LoVo (cell line): ENCODE data around the gene FGD5.
"Not testable (repeated sequence)": the region's sequence is repeated elsewhere in the genome, so short reads cannot be mapped to it uniquely, and the experiment has no call there.

Source experiments
- DNase-seq: peaks from one replicate; pipeline ENCODE4 v3.0.0-alpha.2; 2016; ENCODE audit warnings: low spot score

Gene FGD5

GRCh38 chr3:14879211-14879874, 60.6 kb downstream of the FGD5 start:
- DNase-seq, result peak; percentile 6

GRCh38 chr3:14880447-14881106, 61.8 kb downstream of the FGD5 start:
- DNase-seq, result no peak

DNA sequence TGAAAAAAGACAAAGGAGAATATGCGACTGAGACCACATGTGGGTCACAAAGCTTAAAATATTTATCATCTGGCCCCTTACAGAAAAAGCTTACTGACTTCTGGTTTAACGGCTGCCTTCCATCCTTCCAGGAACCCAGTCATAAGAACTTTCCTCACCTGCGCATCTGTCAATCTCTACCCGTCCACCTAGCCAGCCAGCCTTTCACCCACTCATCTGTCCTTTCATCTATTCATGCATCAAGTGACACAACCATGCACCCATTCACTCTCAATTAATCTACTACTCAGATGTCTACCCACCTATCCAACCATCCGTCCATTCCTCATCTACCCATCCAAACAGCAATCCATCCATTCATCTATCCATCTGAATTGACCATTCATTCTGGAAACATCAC, 64.5 kb downstream of the FGD5 start:
- DNase-seq, result no peak

DNA sequence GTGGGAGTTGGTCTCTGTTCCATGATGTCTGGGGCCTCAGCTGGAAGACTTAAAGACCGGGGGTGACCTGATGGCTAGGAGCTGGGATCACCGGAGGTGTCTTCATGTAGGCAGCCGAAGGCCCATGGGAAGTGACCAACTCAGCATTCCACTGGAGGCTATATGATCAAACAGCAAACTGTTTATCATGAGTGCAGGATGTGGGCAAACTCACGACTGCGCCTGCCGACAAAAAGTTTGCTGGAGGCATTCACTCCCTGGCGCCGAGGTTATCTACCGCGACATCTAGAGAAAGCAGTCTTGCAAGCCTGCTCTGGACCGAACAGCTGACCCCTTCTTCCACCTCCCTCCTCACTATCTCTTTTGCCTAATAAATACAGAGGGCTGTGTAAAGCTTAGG, 65.9 kb downstream of the FGD5 start:
- DNase-seq, result no peak

- no peak for DNase-seq
These were observed 66.5 kb downstream of the FGD5 start for GRCh38 chr3:14885307-14885706.

GRCh38 chr3:14886101-14886500, 67.3 kb downstream of the FGD5 start:
- no peak for DNase-seq

DNA sequence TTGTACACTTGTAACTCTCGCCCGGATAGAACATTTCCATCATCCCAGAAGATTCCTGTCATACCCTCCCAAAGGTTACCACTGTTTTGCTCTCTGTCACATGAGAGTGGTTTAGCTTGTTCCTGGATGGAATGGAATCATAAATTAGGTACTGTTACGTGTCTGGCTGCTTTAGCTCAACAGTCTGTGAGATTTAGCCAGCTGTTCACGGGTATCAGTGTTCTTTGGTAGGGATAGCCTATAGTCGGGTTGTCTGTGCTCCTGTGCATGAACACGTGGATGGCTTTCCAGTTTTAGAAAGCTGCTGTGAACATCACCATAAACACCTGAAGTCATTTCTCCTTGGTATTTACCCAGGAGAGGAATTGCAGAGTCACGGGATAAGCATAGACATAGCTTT, 70.4 kb downstream of the FGD5 start:
- DNase-seq, result no peak

- no peak for DNase-seq
These were observed 71.2 kb downstream of the FGD5 start for GRCh38 chr3:14889943-14890342.

DNA sequence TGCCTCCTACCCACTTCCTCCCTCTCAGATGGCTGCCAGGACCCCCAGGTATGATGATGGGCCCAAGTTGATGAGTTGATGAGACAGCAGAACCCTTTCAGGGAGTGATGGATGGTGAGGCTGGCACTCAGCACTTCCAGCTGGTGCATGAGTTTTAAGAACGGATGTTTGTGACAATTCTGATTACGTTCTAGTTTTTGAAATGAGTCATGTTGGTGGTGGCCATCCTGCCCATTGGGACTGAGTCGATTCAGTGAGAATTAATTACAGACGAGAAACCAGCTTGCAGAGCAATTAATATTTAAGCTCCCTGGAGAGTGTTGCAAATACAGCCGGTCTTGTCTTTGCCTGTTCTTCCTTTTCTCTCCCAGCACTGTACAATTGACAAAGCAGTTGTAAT, 71.7 kb downstream of the FGD5 start:
- DNase-seq, result no peak

DNA sequence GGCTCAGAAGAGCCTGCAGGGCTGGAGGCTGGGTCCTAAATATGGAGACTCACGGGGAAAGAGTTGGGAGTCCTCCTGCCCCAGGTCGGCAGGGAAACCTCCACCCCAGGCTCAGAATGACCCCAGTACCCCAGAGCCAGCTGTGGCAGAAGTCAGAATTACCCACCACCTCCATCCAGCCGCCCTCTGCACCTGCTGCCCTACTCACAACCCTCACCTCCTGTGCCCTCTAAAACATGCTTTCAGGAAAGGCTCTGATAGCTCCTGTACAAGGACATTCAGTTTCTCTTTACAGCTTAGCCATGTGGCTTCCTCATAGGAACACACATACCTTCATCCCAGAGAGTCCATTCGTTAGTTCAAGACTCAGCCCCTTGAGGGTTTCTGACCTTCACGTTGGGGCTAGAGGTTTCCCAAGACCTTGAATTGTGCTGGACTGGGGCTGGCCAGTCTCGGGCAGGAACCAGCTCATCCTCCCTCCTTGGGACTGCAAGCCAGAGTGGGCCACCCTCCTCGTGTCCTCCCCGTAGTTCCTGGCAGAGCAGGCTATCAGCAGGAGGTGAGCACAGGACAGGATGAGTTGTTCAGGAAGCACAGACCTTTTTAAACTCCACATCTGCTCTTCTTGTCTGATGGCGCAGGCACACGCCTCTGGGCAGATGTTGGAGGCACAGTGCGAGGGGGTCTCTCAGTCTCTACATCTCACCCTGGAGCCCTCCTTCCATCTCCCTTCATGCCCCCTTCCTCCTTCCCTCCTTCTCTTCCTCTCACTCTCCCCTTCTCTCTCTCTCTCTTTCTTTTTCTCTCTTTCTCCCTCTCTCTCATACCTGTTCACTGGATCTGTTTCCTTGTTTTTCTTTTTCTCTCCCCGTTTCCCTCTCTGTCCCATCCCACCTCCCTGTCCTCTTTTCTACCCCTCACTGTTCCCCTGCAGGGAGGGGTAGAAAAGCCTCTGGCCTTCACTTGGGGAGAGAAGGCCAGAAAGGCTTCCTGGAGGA, 72.7 kb downstream of the FGD5 start:
- no peak for DNase-seq

DNA sequence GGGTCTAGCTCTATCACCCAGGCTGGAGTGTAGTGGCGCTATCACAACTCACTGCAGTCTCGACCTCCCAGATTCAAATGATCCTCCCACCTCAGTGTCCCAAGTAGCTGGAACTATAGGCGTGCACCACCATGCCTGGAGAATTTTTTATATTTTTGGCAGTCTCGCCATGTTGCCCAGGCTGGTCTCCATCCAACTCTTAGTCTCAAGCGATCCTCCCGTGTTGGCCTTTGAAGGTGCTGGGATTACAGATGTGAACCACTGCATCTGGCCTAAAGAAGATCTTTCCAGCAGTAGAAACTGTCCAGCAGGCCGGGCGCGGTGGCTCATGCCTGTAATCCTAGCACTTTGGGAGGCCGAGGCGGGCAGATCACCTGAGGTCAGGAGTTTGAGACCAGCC, 73.5 kb downstream of the FGD5 start:
- no peak for DNase-seq

DNA sequence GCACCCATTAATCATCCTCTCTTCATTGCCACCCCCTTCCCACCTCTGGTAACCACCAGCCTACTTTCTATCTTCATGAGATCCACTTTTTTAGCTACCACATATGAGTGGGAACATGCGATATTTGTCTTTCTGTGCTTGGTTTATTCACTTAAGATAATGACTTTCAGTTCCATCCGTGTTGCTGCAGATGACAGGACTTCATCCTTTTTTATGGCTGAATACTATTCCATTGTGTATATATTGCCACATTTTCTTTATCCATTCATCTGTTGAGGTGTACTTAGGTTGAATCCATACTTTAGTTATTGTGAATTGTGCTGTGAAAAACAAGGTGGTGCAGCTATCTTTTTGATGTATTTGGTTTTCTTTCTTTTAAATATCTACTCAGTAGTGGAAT, 75.3 kb downstream of the FGD5 start:
- DNase-seq, result no peak

- DNase-seq, result no peak
These were observed 78.5 kb downstream of the FGD5 start for GRCh38 chr3:14897266-14897665.

- DNase-seq, result no peak
These were observed 80.2 kb downstream of the FGD5 start for GRCh38 chr3:14898929-14899328.

DNA sequence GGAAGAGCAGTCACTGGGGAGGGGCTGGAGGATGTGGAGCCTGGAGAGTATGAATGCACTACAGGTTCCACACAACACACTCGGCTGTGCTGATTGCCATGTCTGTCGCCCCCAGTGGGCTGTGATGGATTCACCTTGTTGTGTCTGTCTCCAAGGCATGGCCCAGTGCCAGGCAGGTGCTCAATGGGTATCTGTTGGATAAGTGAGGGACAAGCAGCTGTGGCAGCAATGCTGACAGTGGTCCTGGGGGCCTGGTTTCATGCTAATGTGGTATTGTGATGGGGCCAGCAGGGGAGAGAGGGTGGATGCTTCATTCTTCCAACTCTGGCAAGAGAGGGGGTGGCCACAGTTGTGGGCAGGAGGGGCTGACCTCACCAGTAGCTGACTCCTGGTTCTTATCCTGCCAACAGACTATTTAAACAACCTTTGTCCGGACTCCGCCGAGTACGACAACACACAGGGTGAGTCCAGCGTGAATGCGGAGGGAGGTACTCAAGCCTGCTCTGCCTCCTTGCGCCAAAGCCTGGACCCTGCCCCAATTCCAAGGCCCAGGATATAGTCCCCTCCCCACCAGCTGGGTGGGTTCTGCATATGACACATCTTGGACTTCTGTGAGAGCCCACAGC, 81.3 kb downstream of the FGD5 start:
- DNase-seq, result no peak

DNA sequence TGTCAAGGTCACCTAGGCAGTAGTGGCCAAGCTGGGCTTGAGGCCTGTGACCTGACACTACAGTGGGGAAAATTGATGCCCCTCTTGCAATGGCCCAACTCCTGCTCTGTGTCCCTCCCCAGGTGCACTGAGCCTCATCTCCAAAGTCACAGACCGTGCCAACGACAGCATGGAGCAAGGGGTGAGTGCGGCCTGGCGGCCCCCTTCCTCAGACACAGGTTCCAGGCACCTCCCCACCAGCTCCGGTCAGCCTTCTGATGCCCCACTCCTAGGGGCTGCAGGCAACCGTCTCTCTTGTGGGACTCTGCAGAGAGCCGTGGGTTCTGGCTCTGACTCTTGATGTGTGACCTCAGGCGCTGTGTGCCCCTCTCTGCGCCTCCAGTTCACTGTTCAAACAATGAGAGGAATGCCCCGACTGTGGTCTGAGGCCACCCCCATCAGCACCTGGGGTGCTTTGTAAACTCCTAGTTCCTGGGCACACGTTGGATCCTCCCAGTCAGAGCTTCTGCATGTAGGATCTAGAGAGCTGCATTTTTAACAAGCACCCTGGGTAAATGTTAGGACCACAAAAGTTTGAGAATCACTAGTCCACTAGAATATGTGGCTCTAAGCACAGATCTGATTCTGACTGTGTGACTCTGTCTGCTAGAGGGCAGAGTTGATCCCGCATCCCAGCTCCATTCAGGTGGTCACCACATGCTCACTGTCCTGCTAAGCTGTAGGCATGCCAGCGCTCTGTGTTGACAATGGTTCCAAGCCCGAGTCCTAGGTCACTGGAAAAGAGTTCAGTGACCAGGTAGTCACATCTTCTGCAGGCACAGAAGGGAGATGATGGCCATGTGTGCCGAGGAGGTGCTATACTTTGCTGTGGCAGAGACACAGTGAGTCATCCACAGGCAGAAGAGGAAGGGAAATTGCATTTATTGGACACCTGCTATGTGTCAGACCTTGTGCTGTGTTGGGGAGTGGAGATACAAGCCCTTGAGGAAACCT, 82.4 kb downstream of the FGD5 start:
- no peak for DNase-seq

DNA sequence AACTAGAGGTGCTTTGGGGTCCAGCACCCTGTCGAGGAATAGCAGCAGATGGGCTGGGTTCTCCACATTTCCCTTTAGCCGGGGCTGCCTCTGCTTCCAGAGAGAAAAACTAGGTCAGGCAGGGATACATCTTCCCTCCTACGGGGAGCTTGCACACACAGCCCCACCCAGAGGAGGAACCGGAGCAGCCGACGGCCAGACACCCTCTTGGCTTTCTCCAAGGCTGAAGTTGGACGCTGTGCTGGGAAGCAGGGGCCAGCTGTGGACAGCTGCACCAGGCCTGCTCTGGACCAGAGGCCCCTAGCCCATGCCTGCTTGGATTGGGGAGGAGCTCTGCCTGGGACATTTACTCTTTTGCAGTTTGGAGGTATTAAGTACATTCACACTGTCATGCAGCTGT, 84.0 kb downstream of the FGD5 start:
- no peak for DNase-seq

- DNase-seq, result not testable (repeated sequence)
These were observed 84.7 kb downstream of the FGD5 start for GRCh38 chr3:14903501-14903900.

DNA sequence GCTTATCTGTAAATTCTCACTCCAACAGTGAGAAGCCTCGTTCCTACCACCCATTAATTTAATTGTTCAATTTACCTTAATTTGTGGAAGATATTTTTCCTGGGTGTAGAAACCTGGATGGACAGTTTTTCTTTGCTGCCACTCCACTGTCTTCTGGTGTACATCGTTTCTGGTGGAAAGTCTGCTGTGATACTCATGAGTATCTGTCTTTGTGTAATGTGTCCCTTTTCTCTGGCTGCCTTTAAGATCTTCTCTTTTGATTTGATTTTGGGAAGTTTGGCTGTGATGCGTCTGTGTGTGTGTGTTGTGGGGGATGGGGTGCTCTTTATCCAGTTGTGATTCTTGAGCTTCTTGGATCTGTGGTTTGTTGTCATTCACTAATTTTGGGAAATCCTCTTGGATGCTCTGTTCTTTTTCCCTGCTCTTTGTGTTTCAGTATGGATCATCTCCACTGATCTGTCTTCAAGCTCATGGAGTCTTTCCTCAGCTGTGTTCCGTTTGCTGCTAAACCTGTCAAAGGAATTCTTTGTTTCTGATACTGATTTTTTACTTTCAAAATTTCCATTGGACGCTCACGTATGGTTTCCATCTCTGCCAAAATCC, 86.4 kb downstream of the FGD5 start:
- no peak for DNase-seq

GRCh38 chr3:14906355-14906971, 87.7 kb downstream of the FGD5 start:
- DNase-seq, result no peak
